Epithelial cell of proximal tubule (primary cell): ENCODE results near the gene CLEC17A. TPM values are rescaled to one million over a fixed set of nuclear protein-coding genes. Genes with fewer than 3 reads are reported as not detected.
"Not testable (repeated sequence)": the region's sequence is repeated elsewhere in the genome, so short reads cannot be mapped to it uniquely, and the experiment has no call there.

ENCODE experiments used
- DNase-seq: peaks from one replicate; pipeline ENCODE4 v3.0.0-alpha.2; 2011; ENCODE audit warnings: low read depth
- H3K4me3 ChIP-seq: 2 replicates; pipeline ENCODE4 v1.5.1; 2011; ENCODE audit warnings: low read depth, mild to moderate bottlenecking, low read length
- total RNA-seq: library from RNA; depleted of rRNA; stranded (reverse); fragments of >200 nt; gene quantifications from 2 replicates; pipeline ENCODE4 v1.2.3, GENCODE V29; 2015
- TF ChIP-seq, protein P1 (sequence below): conservative IDR thresholded peaks from 2 replicates; pipeline ENCODE4 v1.5.1; 2012; ENCODE audit warnings: low read depth, mild to moderate bottlenecking, low read length

The CLEC17A gene
- total RNA-seq, 1 donor from 2014 or later: not detected

DNA sequence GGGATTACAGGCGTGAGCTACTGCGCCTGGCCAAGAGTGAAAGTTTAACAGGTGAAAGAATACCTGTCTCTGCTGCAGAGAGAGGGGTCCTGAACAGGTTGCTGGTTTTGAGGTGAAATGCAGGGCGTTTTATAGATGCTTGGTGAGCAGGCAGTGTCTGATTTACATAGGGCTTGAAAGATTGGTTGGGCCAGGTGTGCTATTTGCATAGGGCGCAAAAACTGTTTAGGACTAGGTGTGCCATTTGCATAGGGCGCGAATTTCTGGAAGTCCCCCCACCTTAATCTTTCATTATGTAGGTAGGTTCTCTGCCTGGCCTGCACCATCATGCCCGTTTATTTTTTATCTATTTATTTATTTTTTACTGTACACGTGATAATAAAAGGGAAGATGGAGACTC lies 6.5 kb upstream of the CLEC17A start:
- TF ChIP-seq, protein P1, sequence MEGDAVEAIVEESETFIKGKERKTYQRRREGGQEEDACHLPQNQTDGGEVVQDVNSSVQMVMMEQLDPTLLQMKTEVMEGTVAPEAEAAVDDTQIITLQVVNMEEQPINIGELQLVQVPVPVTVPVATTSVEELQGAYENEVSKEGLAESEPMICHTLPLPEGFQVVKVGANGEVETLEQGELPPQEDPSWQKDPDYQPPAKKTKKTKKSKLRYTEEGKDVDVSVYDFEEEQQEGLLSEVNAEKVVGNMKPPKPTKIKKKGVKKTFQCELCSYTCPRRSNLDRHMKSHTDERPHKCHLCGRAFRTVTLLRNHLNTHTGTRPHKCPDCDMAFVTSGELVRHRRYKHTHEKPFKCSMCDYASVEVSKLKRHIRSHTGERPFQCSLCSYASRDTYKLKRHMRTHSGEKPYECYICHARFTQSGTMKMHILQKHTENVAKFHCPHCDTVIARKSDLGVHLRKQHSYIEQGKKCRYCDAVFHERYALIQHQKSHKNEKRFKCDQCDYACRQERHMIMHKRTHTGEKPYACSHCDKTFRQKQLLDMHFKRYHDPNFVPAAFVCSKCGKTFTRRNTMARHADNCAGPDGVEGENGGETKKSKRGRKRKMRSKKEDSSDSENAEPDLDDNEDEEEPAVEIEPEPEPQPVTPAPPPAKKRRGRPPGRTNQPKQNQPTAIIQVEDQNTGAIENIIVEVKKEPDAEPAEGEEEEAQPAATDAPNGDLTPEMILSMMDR: no peak
- no peak for DNase-seq
- no peak overlapping the region for H3K4me3 ChIP-seq

DNA sequence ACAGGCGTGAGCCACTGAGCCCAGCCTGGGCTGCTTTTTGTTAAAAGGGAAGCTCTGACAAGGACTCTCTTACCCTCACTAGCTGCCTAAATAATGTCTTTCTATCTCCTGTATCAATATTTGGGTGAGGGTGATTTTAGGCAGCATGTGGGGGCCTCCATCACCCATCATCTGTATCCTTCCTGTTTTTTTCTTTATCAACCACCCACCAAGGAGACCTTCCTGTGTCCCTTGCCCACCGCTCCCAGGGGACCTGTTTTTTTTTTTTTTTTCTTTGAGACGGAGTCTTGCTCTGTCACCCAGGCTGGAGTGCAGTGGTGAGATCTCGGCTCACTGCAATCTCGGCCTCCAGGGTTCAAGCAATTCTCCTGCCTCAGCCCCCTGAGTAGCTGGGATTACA lies 5.6 kb upstream of the CLEC17A start:
- H3K4me3 ChIP-seq: no peak overlapping the region
- no peak for DNase-seq
- TF ChIP-seq, protein P1: no peak

DNA sequence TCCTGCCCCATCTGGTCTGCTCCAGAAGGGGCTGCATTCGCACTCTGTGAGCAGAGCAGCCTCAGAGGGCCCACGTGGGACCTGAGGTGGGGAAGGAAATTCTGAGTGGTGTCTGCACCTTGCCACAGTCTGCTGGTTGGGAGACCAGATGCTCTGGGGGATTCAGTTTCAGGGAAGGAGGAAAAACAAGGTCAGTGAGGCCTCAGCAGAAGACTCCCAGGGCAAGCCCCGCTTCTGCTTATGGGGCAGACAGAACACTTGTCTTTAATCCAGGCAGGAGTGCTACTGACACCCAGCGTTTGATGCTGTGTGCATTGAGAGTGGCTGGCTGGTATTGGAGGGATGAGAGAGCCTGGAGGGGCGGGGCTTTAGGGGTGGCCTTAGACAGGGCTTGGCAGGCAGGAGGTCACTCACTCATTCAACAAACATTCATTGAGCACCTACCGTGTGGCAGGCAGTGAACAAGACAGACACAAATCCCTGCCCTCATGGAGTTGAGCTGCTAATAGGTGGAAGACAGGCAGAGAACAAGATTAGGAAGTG lies 4.9 kb upstream of the CLEC17A start:
- DNase-seq: no peak
- no peak overlapping the region for H3K4me3 ChIP-seq
- TF ChIP-seq, protein P1: no peak

DNA sequence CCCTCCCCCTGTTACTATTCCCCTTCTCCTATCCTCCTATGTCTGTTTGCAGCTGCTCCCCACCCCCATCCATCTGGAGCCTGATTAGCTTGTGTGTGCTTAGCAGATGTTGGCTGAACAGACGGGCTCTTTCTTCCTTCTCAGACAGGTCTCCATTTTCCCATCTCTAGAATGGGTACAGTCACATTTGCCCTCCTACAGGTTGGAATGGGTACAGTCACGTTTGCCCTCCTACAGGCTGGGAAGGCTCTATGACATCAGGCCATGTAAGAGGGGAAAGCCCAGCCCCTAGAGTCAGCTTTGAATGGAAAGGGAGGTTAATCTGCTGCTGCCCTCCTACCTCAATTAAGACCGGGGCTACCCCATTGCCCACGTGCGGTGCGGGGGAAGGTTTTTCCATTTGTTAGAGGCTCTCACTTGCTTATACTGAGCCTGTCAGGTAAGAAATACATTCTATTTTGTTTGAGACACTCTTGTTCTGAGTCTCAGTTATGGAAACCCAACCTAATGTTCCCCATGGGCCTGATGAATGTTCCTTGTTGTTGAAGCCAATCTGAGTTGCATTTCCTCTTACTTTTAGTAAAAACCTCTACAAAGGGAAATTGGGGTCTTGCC lies 2.2 kb upstream of the CLEC17A start:
- TF ChIP-seq, protein P1: no peak
- H3K4me3 ChIP-seq: no peak overlapping the region
- DNase-seq: no peak

DNA sequence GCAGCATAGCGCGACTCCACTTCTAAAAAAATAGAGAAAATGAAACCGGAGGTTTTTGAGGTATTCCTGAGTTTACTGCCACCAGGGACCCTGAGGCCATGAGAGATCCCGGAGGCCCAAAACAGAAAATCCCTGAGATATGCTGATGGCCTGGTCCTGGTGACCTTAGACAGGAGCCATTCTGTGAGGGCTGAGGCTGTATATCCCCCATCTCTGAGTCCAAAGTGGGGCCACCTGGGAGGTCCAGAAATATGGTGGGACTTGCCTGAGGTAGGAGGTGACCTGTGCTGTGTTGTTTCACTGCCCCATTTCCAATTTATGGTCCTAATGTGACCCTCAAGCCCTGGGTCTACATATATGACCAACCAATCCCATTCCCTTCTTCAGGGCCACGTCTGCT lies 1.5 kb downstream of the CLEC17A start:
- DNase-seq, H3K4me3 ChIP-seq: not testable (repeated sequence)

DNA sequence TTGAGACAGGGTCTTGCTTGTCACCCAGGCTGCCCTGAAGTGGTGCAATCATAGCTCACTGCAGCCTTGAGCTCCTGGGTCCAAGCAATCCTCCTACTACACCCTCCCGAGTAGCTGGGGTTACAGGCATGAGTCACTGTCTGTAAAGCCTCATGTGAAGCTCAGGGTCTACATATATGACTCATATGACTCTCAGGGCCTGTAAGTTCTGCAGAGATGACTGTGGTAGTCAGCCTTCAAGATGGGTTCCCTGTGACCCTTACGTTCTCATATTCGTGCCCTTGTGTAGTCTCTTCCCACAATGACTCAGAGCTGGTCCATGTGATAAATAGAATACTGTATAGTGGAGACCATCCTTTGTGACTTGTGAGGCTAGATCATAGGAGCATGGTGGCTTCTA lies 2.3 kb downstream of the CLEC17A start:
- H3K4me3 ChIP-seq, DNase-seq: not testable (repeated sequence)

DNA sequence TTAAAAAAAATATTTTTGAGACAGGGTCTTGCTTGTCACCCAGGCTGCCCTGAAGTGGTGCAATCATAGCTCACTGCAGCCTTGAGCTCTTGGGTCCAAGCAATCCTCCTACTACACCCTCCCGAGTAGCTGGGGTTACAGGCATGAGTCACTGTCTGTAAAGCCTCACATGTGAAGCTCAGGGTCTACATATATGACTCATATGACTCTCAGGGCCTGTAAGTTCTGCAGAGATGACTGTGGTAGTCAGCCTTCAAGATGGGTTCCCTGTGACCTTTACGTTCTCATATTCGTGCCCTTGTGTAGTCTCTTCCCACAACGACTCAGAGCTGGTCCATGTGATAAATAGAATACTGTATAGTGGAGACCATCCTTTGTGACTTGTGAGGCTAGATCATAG lies 6.5 kb downstream of the CLEC17A start:
- H3K4me3 ChIP-seq, DNase-seq: not testable (repeated sequence)

DNA sequence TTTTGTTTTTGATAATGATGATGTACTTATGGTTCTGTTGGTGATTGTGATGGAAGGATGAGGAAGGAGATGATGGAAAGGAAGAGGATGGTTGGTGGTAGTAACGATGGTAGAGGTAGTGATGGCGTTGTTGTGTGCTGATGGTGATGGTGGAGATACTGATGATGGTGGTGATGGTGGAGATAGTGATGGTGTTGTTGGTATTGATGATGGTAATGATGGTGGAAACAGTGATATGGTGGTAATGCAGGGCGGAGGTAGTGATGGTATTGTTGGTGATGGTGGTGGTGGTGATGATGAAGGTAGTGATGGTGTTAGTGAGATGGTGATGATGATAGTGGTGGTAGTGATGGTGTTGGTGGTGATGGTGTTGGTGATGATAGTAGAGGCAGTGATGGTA lies 12.7 kb downstream of the CLEC17A start:
- TF ChIP-seq, protein P1: no peak

More for the DNA sequence above, 12.7 kb downstream of the CLEC17A start:
- DNase-seq: no peak
- no peak overlapping the region for H3K4me3 ChIP-seq
